HFF-Myc (cell line): Measurements from ENCODE around the gene PANK4.

Experiments
- DNase-seq: peaks from one replicate; pipeline ENCODE4 v3.0.0-alpha.2; 2011; ENCODE audit warnings: low read depth; ENCODE audit errors: extremely low read depth
- H3K4me3 ChIP-seq: replicated peaks from 2 replicates; pipeline ENCODE4 v1.5.1; 2011; ENCODE audit warnings: low read depth, mild to moderate bottlenecking, control low read depth, low read length
- TF ChIP-seq, protein P1 (sequence below): IDR thresholded peaks from 2 replicates; pipeline ENCODE4 v1.5.1; 2012; ENCODE audit warnings: mild to moderate bottlenecking, low read depth, low read length, control low read depth; ENCODE audit errors: missing control alignments

PANK4 gene

DNA sequence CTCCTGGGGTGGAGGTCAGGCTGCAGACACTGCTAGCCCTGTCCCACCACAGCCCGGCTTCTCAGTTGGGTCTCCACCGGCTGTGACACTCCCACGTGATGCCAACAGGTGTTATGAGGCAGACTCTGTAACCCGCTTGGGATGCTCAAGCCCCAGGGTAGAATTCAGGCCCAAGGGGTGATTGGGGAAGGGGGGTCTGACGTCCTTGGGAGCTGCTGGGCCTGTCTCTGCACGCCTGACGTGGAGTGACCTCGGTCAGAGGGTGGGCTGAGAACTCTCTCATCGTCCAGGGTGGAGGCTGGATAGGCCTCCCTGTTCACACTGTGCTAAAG lies 11.4 kb upstream of the PANK4 start:
- no peak overlapping the region for H3K4me3 ChIP-seq
- no peak for DNase-seq
- TF ChIP-seq, protein P1, sequence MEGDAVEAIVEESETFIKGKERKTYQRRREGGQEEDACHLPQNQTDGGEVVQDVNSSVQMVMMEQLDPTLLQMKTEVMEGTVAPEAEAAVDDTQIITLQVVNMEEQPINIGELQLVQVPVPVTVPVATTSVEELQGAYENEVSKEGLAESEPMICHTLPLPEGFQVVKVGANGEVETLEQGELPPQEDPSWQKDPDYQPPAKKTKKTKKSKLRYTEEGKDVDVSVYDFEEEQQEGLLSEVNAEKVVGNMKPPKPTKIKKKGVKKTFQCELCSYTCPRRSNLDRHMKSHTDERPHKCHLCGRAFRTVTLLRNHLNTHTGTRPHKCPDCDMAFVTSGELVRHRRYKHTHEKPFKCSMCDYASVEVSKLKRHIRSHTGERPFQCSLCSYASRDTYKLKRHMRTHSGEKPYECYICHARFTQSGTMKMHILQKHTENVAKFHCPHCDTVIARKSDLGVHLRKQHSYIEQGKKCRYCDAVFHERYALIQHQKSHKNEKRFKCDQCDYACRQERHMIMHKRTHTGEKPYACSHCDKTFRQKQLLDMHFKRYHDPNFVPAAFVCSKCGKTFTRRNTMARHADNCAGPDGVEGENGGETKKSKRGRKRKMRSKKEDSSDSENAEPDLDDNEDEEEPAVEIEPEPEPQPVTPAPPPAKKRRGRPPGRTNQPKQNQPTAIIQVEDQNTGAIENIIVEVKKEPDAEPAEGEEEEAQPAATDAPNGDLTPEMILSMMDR = no peak

DNA sequence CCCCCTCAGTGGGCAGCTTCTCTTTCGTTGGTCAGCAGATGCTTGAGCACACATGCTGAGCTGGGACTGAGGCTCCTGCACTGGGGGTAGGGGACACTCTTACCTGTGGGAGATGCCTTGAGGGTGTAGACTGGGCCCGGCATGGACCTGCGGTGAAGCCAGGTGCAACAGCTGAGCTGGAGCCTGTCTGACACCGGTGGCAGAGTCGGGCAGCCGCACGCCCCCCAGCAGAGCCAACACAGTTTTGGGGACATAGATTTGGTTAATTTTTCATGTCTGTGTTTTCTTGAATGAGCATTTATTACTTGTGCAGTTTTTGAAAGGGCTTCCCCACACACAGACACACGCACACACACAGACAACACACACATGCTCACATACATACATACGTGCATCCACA lies 9.6 kb upstream of the PANK4 start:
- no peak for DNase-seq
- H3K4me3 ChIP-seq = no peak overlapping the region
- TF ChIP-seq, protein P1 = no peak

DNA sequence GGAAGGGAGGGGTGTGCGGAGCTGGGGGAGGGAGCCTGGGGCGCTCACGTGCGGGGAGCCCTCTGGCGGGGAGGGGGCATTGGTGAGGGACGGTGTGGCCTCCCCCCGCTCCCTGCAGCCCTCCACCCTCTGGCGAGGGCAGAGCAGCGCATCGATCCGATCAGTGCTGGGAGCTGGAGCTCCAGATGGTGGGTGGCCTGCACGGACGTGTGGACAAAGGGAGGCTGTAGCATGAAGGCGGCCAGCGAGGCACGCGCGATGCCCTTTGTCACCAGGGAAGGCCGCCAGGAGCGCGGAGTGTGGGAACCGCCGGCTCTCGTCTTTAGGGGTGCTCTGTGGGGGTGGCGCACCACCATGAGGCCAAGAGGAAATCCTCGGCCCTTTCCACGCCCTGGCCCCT lies 9.1 kb upstream of the PANK4 start:
- H3K4me3 ChIP-seq = no peak overlapping the region
- no peak for DNase-seq
- TF ChIP-seq, protein P1 = no peak

DNA sequence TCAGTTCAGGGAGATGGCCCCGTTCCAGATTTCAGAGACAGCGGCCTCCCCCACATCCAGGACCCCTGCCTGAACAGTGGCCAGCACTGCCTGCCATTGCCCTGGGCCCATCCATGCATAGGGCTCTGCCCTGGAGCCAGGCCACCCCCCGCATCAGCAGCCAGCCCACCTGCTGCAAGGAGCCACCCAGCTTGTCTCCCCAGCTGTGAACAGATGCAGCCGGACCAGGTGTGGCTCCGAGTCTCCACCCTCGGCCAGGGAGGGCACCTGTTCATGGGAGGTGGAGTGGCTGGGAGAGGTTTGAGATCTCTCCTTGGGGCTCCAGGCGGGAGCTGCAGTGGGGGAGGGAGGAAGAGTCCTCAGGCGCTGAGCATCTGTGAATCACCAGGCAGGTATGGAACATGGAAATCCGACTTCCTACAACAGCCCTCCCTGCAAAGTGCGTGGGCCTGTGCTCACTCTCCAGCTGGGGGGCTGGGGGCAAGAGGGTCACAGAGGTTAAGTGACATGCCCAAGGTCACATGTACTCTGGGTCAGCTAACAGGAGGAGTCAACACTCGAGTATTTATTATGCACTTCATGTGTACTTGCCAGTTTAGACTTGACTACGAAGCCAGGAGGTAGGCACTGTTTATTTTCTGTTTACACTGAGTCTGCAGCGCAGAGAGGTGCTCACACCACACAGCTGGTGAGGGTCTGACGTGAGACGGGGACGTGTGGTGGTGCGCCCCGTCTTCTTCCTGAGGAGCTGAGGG lies 8.5 kb upstream of the PANK4 start:
- no peak overlapping the region for H3K4me3 ChIP-seq
- TF ChIP-seq, protein P1 = no peak
- no peak for DNase-seq

DNA sequence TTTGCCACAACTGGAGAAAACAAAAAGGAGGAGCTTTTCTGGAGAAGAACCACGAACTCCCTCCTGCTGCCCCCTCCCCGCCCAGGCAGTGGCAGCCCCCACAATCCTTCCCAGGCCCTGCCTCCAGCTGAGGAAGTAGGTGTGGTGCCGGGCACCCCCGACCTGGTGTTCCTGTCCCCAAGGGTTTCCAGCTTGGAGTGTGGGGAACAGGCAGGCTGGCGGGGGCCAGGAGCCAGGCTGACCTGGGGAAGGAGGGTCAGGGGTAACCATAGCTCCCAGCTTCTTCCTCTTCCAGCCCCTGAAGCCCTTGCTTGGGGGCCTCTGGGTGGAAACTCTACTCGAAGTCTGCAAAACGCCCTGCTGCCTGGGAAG lies 7.9 kb upstream of the PANK4 start:
- TF ChIP-seq, protein P1 = no peak
- no peak for DNase-seq
- no peak overlapping the region for H3K4me3 ChIP-seq

- TF ChIP-seq, protein P1 = no peak
- H3K4me3 ChIP-seq = no peak overlapping the region
- DNase-seq = no peak
Measured at GRCh38 chr1:2533365-2533764, 7.0 kb upstream of the PANK4 start.

GRCh38 chr1:2532485-2533160 lies 6.2 kb upstream of the PANK4 start:
- H3K4me3 ChIP-seq = no peak overlapping the region
- TF ChIP-seq, protein P1 = no peak

More at GRCh38 chr1:2532485-2533160, 6.2 kb upstream of the PANK4 start:
- no peak for DNase-seq
